Large intestine (tissue), 3 donors: ENCODE data around the gene ATP6V1B1. TPM values are rescaled to one million over a fixed set of nuclear protein-coding genes. Genes with fewer than 3 reads are reported as not detected.

Source experiments
- DNase-seq, 2 donors: peaks; one replicate each; pipeline versions ENCODE4 v3.0.0 to v3.0.0-alpha.2; 2013
- H3K27ac ChIP-seq: one replicate; pipeline ENCODE4 v1.5.1; 2013; ENCODE audit warnings: low read length
- H3K27me3 ChIP-seq: 2 replicates; pipeline ENCODE4 v1.6.1; 2013; ENCODE audit warnings: low read length; ENCODE audit not compliant: control insufficient read depth, insufficient read depth
- H3K36me3 ChIP-seq: 2 replicates; pipeline ENCODE4 v1.6.1; 2013; ENCODE audit warnings: low read length; ENCODE audit not compliant: control insufficient read depth, insufficient read depth
- H3K4me1 ChIP-seq: one replicate; pipeline ENCODE4 v1.6.1; 2013; ENCODE audit warnings: low read length; ENCODE audit not compliant: control insufficient read depth, insufficient read depth
- H3K4me3 ChIP-seq: one replicate; pipeline ENCODE4 v1.5.1; 2013; ENCODE audit warnings: low read length
- H3K9me3 ChIP-seq: one replicate; pipeline ENCODE4 v1.6.1; 2013; ENCODE audit warnings: mild to moderate bottlenecking, low read depth, low read length, moderate library complexity; ENCODE audit not compliant: control insufficient read depth
- WGBS: methylation state at CpG from one replicate; pipeline ENCODE4 v1.1.5; 2013; ENCODE audit warnings: low lambda C conversion rate; ENCODE audit not compliant: insufficient coverage; 5-methylcytosine and 5-hydroxymethylcytosine counted together
- polyA plus RNA-seq: library from polyadenylated mRNA; unstranded; fragments of 120-200 nt; gene quantifications from one replicate; pipeline ENCODE4 v1.2.1, GENCODE V29; 2013

The ATP6V1B1 gene
- polyA plus RNA-seq, 1 donor, result 1.6 TPM

DNA sequence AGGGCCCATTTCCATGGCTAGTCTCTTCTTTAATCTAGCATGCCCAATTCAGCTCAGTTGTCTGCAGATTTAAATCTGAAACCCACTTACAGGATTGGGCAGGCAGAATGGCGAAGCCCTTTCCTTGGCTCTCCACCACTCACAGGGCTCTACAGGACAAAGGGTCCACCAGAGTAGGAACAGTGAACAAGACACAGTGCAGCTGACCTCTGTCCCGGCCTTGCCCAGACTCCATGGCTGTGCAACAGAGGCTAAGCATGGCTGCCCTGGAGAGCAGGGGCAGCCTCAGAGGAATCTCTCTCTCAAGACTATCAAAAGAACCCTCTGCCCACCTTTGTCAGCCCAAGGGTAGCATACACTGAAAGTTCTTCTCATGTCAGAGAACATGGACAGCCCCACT lies 9.7 kb upstream of the ATP6V1B1 start:
- no peaks in the 10 kb centered on the region for H3K4me1 ChIP-seq
- no peak overlapping the region for H3K27ac ChIP-seq
- DNase-seq, result no peak
- no peaks in the 10 kb centered on the region for H3K36me3 ChIP-seq
- H3K4me3 ChIP-seq, result no peak overlapping the region
- no CpG with 5 or more reads among the region's 2 CpGs for WGBS
- no peaks in the 10 kb centered on the region for H3K9me3 ChIP-seq
- H3K27me3 ChIP-seq, result peaks cover 40% of the 10 kb centered on the region

DNA sequence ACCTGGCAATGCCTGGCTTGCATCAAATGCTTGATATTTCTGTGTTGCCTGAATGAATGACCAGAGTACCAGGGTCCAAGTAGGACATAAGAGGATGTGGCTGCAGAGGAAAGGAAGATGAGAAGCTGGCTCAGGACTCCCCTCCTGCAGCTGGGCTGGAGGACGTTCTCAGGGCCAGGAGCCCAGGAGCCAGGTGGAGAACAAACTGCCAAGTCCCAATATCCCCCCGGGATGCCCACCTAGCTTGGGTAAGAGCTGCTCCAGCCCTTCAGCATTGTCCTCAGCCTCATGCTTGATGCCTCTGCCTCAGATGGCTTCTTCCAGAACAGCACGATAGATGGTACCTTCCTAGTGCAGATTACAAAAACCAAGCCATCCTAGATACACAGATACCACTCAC lies 8.6 kb upstream of the ATP6V1B1 start:
- H3K36me3 ChIP-seq, result no peaks in the 10 kb centered on the region
- no peaks in the 10 kb centered on the region for H3K4me1 ChIP-seq
- H3K27ac ChIP-seq, result no peak overlapping the region
- no peaks in the 10 kb centered on the region for H3K9me3 ChIP-seq
- no peak for DNase-seq
- H3K27me3 ChIP-seq, result peaks cover 40% of the 10 kb centered on the region
- H3K4me3 ChIP-seq, result no peak overlapping the region
- WGBS, result no CpG with 5 or more reads among the region's 3 CpGs

DNA sequence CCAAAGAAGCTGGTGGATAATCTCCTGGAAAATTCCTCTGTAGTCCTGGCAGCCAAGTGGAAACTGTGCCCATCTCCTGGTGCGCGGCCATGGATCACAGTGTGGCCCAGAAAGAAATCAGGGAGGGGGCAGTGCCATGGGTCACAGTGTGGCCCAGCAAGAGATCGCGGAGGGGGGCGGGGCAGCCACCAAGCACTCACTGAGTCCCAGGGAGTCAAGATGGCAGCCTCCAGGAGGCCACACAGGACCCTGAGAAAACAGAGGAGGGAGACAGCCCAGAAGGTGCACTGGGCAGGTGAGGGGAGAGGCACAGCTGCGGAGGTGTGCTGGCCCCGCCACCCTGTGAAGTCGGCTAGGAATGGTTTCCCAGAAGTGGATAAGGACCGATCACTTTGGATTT lies 8.1 kb upstream of the ATP6V1B1 start:
- DNase-seq, result no peak
- H3K36me3 ChIP-seq, result no peaks in the 10 kb centered on the region
- H3K27ac ChIP-seq, result no peak overlapping the region
- peaks cover 35% of the 10 kb centered on the region for H3K27me3 ChIP-seq
- no peaks in the 10 kb centered on the region for H3K9me3 ChIP-seq
- H3K4me3 ChIP-seq, result no peak overlapping the region
- H3K4me1 ChIP-seq, result no peaks in the 10 kb centered on the region
- no CpG with 5 or more reads among the region's 9 CpGs for WGBS

DNA sequence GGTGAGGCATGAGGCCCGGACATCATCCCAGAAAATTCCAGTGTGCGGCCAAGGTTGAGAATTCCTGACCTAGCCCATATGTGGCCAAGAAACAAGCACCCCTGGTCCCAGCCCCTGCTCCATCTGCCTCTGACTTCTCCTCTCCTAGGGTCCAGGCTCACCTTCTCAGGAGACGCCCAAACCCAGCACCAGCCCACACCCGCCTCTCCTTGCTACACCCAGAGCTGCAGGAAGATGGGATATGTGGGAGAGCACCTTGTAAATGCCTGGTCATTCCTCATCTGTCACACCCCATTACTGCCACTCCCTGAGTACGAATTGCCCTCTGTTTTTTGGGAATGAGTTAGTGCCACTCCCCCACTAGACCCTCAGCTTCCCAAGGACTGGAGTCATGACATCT lies 7.3 kb upstream of the ATP6V1B1 start:
- no peak for DNase-seq
- Histone ChIP-seq H3K9me3 (no peaks in the 10 kb centered on the region), H3K27ac (no peak overlapping the region), H3K4me3 (no peak overlapping the region), H3K36me3 (no peaks in the 10 kb centered on the region), H3K27me3 (peaks cover 33% of the 10 kb centered on the region), H3K4me1 (no peaks in the 10 kb centered on the region)
- no CpG with 5 or more reads among the region's 5 CpGs for WGBS

DNA sequence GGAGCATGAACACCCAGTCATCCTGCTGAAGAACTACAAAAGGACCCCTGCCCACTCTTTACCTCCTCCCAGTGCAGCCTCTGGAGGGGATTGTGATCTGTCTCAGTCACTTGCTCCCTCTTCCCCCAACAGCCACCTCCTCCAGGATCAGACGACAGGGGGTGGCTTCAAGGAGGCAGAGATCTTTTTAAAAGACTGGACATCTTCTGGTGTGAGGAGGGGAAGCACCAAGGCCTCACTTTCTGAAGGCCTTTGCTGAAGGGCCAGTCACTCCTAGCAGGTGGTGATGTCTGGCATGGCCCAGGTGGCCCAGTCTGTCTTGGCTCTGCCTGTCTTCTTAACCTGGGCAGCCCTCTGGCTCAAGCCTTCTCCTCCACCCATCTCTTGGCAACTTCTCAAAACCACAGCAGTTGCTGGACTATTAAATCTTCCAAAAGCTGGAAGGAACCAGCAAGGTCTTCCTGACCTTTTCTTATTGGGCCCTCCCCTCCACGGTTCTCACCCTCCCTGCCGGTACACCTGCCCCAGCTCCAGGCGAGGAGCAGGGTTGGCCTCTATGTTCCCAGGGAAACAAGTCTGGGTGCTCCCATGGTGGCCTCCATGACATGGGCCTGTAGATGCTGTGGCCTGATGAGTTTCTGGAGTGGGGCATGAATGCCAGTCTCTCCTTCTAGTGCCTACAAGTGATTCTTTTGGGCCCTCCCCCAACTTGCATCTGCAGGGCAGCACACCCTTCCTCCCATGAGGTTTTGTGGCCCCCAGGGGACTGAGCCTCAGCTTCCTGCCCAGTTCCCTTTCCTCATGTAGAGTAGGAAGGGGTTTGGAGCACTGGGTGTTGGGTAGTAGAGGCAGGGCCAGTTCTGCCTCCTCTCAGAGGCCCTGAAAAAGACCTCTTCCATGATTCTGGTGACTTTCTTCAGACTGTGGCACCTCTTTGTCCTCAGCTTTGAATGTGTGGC lies 5.0 kb upstream of the ATP6V1B1 start:
- no CpG with 5 or more reads among the region's 4 CpGs for WGBS
- Histone ChIP-seq H3K4me3 (no peak overlapping the region), H3K27me3 (peaks cover 29% of the 10 kb centered on the region), H3K36me3 (no peaks in the 10 kb centered on the region), H3K27ac (no peak overlapping the region), H3K9me3 (no peaks in the 10 kb centered on the region), H3K4me1 (no peaks in the 10 kb centered on the region)
- no peak for DNase-seq

DNA sequence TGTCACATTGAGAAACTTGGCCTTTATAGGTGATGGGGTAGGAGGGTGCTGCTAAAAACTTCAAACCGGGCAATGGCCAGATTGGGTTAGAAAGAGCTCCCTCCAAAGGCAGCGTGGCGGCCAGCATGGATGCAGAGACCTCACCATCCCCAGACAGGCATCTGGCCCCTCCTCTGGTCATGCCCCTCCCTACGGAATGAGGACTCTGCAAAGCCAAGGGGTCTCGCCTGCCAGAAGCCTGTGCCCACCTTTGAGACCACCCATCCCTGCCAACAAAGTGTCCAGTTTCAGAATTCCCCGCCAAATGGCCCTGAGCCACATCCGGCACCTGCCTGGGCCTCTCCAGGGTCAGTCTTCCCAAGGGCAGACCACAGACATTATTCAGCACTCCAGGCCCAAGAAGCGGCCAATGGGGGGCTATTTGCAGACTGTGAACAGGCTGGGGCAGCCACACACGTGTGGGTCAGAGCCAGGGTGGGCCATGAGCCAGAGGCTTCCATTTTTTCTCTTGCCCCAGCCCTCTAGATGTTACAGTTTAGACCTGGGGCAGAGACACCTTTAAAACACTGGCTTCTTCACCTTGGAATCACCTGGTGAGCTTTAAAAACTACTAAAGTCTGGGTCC lies 4.2 kb upstream of the ATP6V1B1 start:
- no peaks in the 10 kb centered on the region for H3K36me3 ChIP-seq
- no CpG with 5 or more reads among the region's 9 CpGs for WGBS
- H3K4me3 ChIP-seq, result no peak overlapping the region
- H3K27ac ChIP-seq, result no peak overlapping the region
- H3K4me1 ChIP-seq, result no peaks in the 10 kb centered on the region
- peaks cover 21% of the 10 kb centered on the region for H3K27me3 ChIP-seq
- H3K9me3 ChIP-seq, result no peaks in the 10 kb centered on the region
- no peak for DNase-seq

DNA sequence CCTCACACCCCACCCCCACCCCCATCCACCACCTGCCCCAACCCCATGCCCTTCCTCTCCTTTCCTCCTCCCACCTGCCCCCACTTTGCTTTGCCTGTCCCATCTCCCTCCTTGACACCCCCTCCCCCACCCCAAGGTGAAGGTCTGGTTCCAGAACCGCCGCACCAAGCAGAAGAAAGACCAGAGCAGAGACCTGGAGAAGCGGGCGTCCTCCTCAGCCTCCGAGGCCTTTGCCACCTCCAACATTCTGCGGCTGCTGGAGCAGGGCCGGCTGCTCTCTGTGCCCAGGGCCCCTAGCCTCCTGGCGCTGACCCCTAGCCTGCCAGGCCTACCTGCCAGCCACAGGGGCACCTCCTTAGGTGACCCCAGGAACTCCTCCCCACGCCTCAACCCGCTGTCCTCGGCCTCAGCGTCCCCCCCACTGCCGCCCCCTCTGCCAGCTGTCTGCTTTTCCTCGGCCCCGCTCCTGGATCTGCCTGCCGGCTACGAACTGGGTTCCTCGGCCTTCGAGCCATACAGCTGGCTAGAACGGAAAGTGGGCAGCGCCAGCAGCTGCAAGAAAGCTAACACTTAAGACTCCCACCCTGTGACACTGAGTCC lies 3.0 kb upstream of the ATP6V1B1 start:
- Histone ChIP-seq H3K36me3 (no peaks in the 10 kb centered on the region), H3K4me1 (no peaks in the 10 kb centered on the region), H3K27me3 (peaks cover 17% of the 10 kb centered on the region), H3K27ac (no peak overlapping the region), H3K9me3 (no peaks in the 10 kb centered on the region), H3K4me3 (no peak overlapping the region)
- no peak for DNase-seq
- no CpG with 5 or more reads among the region's 21 CpGs for WGBS

DNA sequence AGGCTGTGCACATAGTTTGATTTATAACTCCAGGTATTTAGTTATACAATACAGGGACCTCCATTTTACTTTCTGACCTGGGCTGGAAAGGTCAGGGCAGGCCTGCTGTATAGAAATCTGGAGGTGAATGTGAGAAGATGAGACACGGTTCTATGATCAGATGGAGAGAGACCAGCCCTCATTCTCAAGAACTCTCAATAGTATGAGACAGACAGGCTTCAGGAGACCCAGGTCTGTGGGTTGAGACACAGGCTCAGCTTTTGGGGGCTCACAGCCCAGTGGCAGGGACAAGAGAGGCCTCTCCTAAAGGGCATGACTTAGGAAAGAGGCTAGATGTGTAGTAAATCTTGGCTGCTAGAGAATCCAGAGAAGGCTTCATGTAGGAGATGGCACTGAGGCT lies 719 bp upstream of the ATP6V1B1 start:
- no CpG with 5 or more reads among the region's 1 CpG for WGBS
- H3K4me3 ChIP-seq, result no peak overlapping the region
- no peak for DNase-seq
- no peaks in the 10 kb centered on the region for H3K36me3 ChIP-seq
- no peak overlapping the region for H3K27ac ChIP-seq
- peaks cover 30% of the 10 kb centered on the region for H3K27me3 ChIP-seq
- no peaks in the 10 kb centered on the region for H3K9me3 ChIP-seq
- H3K4me1 ChIP-seq, result peaks cover 6% of the 10 kb centered on the region

DNA sequence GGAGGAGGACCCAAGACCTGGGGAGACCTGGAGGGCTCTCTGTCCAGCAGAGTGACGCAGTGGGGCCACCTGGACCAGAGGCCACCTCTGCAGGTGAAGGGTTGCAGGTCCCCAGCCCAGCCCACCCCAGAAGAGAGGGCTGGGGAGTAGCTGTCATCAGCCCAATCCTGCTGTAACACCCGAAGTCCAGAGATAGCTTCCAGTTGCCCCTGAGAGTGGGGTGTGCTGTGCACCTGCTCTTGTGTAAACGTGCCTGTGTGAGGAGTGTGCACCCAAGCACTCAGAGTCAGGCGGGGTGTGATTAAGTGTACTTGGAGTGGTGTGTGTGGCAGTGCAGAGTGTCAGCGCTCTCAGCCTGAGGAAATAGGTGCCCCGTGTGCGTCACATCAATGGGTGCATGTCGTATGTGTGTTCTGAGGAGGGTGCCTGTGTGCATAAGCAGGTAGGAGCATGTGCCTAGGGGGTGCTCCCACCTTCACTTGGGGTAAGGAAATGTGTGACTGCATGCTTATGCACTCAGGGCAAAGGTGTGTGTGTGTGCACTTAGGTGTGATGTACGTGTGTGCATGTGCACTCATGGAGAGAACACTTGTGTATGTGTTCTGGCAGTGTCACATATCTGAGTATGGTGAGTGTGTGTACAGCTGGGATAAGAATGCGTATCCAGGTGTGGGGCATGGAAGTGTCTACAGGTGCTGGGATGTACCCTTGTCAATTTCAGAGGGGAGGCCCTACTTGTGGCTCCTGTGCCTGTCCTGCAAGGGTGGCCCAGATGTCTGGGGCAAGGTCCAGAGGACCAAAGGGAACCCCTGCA lies 672 bp downstream of the ATP6V1B1 start:
- Histone ChIP-seq H3K36me3 (no peaks in the 10 kb centered on the region), H3K27ac (no peak overlapping the region), H3K9me3 (no peaks in the 10 kb centered on the region), H3K4me1 (peaks cover 6% of the 10 kb centered on the region), H3K27me3 (peaks cover 32% of the 10 kb centered on the region), H3K4me3 (no peak overlapping the region)
- WGBS, result no CpG with 5 or more reads among the region's 10 CpGs
- DNase-seq, result no peak
